Spinal cord (tissue), 10 donors: ENCODE results near the gene BFSP2. TPM values are rescaled to one million over a fixed set of nuclear protein-coding genes. Genes with fewer than 3 reads are reported as not detected.

ENCODE experiments used
- DNase-seq, 6 donors: peaks; one replicate each; pipeline versions ENCODE4 v3.0.0 to v3.0.0-alpha.2; 2013 to 2015; ENCODE audit warnings: low spot score in 6 of 6, low read depth in 4 of 6
- H3K27ac ChIP-seq: one replicate; pipeline ENCODE4 v1.5.1; 2013; ENCODE audit warnings: low read depth, low read length, control low read depth
- H3K27me3 ChIP-seq: one replicate; pipeline ENCODE4 v1.6.1; 2013; ENCODE audit warnings: low read length; ENCODE audit not compliant: control insufficient read depth, insufficient read depth
- H3K36me3 ChIP-seq: one replicate; pipeline ENCODE4 v1.6.1; 2013; ENCODE audit warnings: low read length; ENCODE audit not compliant: control insufficient read depth, insufficient read depth
- H3K4me1 ChIP-seq: one replicate; pipeline ENCODE4 v1.6.1; 2013; ENCODE audit warnings: low read length; ENCODE audit not compliant: control insufficient read depth, insufficient read depth
- H3K4me3 ChIP-seq: one replicate; pipeline ENCODE4 v1.5.1; 2013; ENCODE audit warnings: low read depth, low read length, control low read depth
- H3K9me3 ChIP-seq: one replicate; pipeline ENCODE4 v1.6.1; 2013; ENCODE audit warnings: low read length; ENCODE audit not compliant: control insufficient read depth, insufficient read depth
- WGBS: methylation state at CpG from one replicate; pipeline ENCODE4 v1.1.5; 2013; ENCODE audit warnings: missing lambda C conversion rate; ENCODE audit not compliant: insufficient coverage; 5-methylcytosine and 5-hydroxymethylcytosine counted together
- polyA plus RNA-seq, 2 donors: library from polyadenylated mRNA; unstranded; fragments of 120-200 nt; gene quantifications; one replicate each; pipeline ENCODE4 v1.2.1, GENCODE V29; 2013; ENCODE audit not compliant: insufficient read length in 2 of 2
- total RNA-seq, 2 donors: library from RNA; depleted of rRNA in 1 of 2; stranded (reverse); fragments of 120-200 nt in 1 of 2; fragments of >200 nt in 1 of 2; gene quantifications; one replicate each; pipeline versions ENCODE4 v1.2.3 to v1.2.4, GENCODE V29; 2013 to 2014
- donor health status: healthy.

The BFSP2 gene
- total and polyA plus RNA-seq, 4 donors, result 1.0 TPM; not detected in 3

DNA sequence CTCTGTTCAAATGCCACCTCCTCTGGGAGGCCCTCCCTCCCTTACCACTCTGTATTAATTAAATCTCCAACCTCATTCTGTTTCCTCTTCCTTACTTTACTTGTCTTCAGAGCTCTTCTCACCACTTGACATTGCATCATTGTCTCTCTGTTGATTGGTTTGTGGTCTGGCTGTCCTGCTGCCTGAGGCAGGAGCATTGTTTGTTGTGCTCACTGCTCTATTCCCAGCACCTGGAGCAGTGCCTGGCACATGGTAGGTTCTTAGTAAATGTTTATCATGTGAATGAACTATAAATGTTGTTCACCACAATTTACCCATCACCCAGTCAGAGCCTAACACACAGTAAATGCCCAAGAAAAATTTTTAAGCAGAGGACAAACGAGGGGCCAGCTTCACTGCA lies 6.7 kb upstream of the BFSP2 start:
- Histone ChIP-seq H3K27me3 (no peaks in the 10 kb centered on the region), H3K4me3 (no peak overlapping the region), H3K36me3 (peaks cover 41% of the 10 kb centered on the region), H3K27ac (no peak overlapping the region), H3K4me1 (peaks cover 11% of the 10 kb centered on the region), H3K9me3 (no peaks in the 10 kb centered on the region)
- whole genome bisulfite sequencing, result 80% methylated on average over 1 of the region's 1 CpG
- no peak for DNase-seq

DNA sequence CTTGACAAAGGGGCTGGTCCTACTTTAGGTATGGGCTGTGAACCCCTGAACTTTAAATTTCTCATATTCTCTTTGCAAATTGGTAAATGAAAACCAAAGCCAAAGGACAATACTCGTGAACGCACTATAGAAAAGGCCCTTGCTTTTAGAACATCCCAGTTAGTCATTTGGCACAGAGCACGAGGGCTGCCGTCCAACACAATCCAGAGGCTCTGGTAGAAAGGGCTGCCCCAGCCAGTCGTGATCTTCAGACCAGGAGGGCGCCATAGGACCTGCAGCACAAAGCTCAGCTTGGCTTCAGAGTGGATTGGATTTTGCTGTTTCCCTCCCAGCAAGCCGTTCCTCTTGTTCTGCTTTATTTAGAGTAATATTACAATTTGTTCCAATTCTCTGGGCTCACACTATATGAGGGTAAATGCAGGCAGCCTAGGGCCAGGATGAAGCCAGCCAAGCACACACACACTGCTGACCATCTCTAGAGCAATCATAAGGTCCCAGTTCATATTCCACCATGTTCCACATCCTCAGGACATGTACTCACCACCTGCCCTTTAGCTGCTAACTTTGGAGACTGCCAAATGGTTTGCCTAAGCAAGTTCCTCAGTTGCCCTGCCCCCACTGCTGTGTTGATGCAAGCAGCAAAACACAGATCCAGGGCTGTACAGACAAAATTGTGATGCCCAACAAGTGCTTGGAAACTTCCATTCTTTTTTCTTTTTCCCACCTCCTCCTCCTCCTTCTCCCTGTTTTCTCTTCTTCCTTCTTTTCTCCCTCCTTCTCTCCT lies 6.0 kb upstream of the BFSP2 start:
- Histone ChIP-seq H3K9me3 (no peaks in the 10 kb centered on the region), H3K4me1 (peaks cover 11% of the 10 kb centered on the region), H3K36me3 (peaks cover 38% of the 10 kb centered on the region), H3K4me3 (no peak overlapping the region), H3K27ac (no peak overlapping the region), H3K27me3 (no peaks in the 10 kb centered on the region)
- peak in 1 of 6 donors; percentile 55 for DNase-seq
- WGBS, result 53% methylated on average over 6 of the region's 7 CpGs

DNA sequence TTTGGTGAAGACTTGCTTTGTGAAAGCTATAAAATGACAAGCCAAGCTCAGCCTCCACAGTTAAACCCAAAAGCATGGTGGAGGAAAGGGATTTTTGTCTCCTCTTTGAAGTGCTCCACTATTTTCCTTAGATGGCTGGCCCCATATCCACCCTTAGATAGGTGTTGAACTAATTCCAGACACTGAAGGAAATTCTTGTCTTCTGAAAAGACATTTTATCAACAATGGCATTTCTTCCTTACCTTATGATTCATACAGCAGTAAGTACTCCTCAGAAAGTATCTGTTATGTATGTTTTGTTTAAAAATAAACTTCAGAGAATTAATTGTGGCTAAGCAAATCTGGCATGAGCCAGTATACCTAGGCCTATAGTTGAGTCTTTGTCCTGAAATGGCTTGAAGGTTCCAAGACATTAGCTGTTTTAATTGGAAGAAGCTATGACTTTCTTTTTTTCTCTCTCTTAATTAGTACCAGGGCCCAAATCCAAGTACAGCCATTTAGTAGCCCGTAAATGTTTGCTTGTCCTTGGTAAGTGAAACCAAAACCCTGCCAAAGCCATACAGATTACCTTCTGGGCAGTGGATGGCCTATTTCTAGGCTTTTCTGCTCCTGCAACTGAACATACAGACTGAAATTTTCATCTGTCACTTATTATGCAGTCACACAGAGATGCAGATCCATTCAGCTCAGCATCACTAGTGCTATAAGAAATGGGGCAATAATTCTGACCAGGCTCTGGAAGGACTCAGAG lies 5.1 kb upstream of the BFSP2 start:
- 55% methylated on average over 1 of the region's 1 CpG for WGBS
- no peak for DNase-seq
- H3K9me3 ChIP-seq, result no peaks in the 10 kb centered on the region
- no peak overlapping the region for H3K27ac ChIP-seq
- no peak overlapping the region for H3K4me3 ChIP-seq
- H3K27me3 ChIP-seq, result no peaks in the 10 kb centered on the region
- H3K36me3 ChIP-seq, result peaks cover 37% of the 10 kb centered on the region
- H3K4me1 ChIP-seq, result peaks cover 11% of the 10 kb centered on the region

DNA sequence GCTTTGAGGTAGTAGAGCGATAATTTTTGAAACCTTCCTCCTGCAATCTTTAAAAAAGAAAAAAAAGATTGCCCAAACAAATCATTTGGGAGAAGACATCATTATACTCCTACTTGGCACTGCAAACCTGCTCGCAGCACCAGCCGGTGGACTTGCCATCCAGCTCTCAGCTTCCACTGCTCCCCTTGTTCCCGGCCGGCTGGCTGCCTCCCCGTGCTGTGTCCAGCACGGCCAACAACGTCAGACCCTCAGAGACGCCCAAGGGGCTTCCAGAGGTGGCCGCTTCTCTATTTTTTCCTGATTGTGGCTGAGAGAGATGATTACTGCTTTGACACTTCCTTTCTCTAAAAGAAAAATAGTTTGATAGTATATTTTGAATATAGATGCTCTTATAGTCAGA lies 3.0 kb upstream of the BFSP2 start:
- peaks cover 31% of the 10 kb centered on the region for H3K36me3 ChIP-seq
- H3K27ac ChIP-seq, result no peak overlapping the region
- H3K4me3 ChIP-seq, result no peak overlapping the region
- H3K4me1 ChIP-seq, result peaks cover 16% of the 10 kb centered on the region
- H3K9me3 ChIP-seq, result no peaks in the 10 kb centered on the region
- no CpG with 5 or more reads among the region's 10 CpGs for WGBS
- no peak for DNase-seq
- no peaks in the 10 kb centered on the region for H3K27me3 ChIP-seq

DNA sequence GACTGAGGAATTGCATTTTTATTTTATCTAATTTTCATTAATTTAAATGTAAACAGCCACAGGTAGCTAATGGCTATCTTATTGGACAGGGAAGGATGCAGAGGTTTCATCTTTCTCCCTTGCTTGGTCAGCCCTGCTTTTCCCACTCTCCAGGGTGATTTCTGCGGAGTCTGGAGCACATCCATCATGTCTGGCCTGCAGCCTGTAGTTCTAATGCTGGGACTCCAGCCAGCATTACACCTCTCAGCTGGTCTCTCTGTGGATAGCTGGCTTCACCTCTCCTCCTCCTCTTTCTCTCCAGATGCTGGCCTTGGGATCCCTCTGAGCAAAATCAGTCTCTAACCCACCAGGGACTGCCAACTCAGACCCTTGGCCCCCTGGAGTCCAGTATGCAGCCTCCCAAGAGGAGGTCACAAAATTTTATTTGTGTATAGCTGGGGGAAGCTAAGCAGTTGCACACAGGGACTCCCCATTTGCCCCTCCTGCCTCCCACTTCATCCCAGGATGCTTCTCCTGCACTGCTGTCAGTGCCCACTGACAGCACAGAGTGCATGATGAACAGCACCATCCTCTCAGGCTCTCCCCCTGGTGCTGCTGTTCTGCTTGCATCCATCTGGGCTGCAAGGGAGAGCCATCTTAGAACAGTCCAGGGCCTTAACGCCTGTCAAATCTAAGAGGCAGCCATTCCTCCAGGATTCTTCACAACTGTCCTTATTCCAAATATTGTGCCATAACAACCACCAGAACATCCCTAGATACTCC lies 1.7 kb downstream of the BFSP2 start:
- no peak overlapping the region for H3K27ac ChIP-seq
- 36% methylated on average over 2 of the region's 2 CpGs for WGBS
- no peaks in the 10 kb centered on the region for H3K27me3 ChIP-seq
- no peaks in the 10 kb centered on the region for H3K9me3 ChIP-seq
- DNase-seq, result peak in 2 of 6 donors; percentile 80 to 88
- peaks cover 25% of the 10 kb centered on the region for H3K4me1 ChIP-seq
- H3K36me3 ChIP-seq, result peaks cover 9% of the 10 kb centered on the region
- H3K4me3 ChIP-seq, result no peak overlapping the region

DNA sequence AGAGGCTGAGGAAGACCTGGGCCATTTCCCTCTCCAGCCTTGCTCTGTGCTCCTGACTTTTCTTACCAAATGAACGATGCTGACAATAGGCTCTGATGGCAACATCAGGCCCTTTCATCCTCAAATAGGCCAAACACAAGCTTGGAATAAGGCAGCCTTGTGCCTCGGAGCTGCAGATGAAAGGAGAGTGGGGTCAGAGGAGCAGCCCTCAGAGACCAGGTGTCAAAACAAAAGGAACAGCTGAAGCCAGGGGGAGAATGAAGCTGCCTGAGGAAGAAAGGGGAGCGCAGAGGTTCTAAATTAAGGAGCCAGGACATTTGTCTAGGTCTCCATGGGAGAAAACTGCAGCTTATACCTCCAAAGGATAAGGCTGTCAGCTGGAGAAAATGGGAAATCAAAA lies 5.1 kb downstream of the BFSP2 start:
- Histone ChIP-seq H3K27ac (peak overlapping the region; percentile 40), H3K4me3 (no peak overlapping the region), H3K9me3 (no peaks in the 10 kb centered on the region), H3K27me3 (no peaks in the 10 kb centered on the region), H3K36me3 (peaks cover 6% of the 10 kb centered on the region), H3K4me1 (peaks cover 25% of the 10 kb centered on the region)
- WGBS, result 31% methylated on average over 3 of the region's 3 CpGs
- DNase-seq, result peak in 2 of 6 donors; percentile 41 to 65

DNA sequence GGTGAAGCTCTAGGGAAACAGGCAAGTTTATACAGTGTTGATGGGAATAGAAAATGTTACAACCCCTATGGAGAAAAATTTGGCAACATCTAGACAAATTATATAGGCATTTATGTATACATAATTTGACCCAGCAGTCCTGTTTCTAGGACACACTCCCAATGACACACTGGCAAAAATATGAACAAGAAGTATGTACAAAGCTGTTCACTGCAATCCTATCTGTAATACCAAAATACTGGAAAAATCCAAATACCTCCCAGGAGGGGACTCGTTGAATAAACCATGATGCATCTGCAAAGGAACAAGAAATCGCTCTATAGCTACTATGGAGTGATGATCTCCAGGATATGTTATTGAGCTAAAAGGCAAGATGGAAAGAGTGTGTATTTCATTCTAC lies 8.5 kb downstream of the BFSP2 start:
- Histone ChIP-seq H3K9me3 (no peaks in the 10 kb centered on the region), H3K27ac (no peak overlapping the region), H3K4me1 (peaks cover 21% of the 10 kb centered on the region), H3K4me3 (no peak overlapping the region), H3K36me3 (no peaks in the 10 kb centered on the region), H3K27me3 (no peaks in the 10 kb centered on the region)
- DNase-seq, result peak in 1 of 6 donors; percentile 26
- no CpG with 5 or more reads among the region's 2 CpGs for WGBS

DNA sequence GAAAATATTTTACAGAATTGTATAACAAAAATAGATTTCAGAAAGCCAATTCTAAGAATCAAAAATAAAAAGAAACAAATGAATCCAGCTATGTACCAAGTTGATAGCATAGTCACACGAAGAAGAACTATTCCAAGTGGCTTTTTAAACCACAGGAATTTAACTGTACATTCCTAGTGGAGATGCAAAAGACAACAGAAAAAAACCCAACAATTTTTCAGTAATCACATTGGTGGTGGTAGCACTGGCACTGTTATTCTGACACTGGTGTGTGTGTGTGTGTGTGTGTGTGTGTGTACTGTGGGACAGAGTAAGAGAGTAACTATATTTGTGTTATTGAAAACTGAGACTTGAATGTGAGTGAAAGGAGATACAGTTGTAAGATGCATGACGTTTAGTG lies 9.1 kb downstream of the BFSP2 start:
- peaks cover 19% of the 10 kb centered on the region for H3K4me1 ChIP-seq
- no peak for DNase-seq
- WGBS, result no CpG with 5 or more reads among the region's 2 CpGs

DNA sequence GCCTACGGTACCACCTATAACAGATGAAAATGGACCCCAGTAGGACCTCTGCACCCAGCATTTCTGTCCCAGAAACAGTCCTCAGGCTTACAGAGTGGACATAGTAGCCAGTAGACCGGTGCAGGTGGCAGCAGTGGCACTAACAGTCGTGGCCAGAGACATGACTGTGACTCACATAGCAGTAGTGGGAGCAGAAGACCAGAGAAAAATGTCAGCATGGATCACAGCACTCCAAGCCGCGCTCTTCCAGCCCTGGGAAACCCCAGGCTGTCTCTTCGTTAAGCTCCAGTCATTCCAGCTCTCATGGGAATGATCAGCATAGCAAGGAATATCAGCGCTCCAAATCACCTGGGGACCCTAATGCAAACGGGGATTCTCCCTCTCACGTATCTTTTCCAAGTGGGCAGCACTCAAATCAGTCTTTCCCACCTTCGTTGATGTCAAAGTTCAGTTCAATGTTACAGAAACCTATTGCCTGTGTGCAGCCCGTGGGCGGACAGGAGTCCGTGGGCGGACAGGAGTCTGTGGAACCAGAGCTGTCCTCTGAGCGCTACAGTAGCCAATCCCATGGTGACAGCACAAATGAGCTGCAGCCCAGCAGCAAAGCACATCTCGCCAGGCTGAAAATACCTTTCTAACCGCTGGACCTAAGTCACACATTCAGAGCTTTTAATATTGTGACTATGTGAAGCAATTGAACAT lies 10.5 kb downstream of the BFSP2 start:
- Histone ChIP-seq H3K4me1 (peaks cover 12% of the 10 kb centered on the region), H3K27ac (no peak overlapping the region), H3K36me3 (no peaks in the 10 kb centered on the region), H3K27me3 (no peaks in the 10 kb centered on the region), H3K4me3 (no peak overlapping the region), H3K9me3 (no peaks in the 10 kb centered on the region)
- DNase-seq, result no peak
- 84% methylated on average over 15 of the region's 17 CpGs for WGBS

More for the DNA sequence above, 9.1 kb downstream of the BFSP2 start:
- H3K27ac ChIP-seq, result no peak overlapping the region
- no peaks in the 10 kb centered on the region for H3K27me3 ChIP-seq
- H3K36me3 ChIP-seq, result no peaks in the 10 kb centered on the region
- H3K9me3 ChIP-seq, result no peaks in the 10 kb centered on the region
- H3K4me3 ChIP-seq, result no peak overlapping the region
